GM12872 (cell line): ENCODE data around the gene MSRB2.

Experiments used
- CTCF ChIP-seq: IDR thresholded peaks from 3 replicates; pipeline ENCODE4 v1.5.1; 2011; ENCODE audit warnings: low read depth, mild to moderate bottlenecking, low read length, moderate library complexity; ENCODE audit not compliant: insufficient read depth

Gene MSRB2

DNA sequence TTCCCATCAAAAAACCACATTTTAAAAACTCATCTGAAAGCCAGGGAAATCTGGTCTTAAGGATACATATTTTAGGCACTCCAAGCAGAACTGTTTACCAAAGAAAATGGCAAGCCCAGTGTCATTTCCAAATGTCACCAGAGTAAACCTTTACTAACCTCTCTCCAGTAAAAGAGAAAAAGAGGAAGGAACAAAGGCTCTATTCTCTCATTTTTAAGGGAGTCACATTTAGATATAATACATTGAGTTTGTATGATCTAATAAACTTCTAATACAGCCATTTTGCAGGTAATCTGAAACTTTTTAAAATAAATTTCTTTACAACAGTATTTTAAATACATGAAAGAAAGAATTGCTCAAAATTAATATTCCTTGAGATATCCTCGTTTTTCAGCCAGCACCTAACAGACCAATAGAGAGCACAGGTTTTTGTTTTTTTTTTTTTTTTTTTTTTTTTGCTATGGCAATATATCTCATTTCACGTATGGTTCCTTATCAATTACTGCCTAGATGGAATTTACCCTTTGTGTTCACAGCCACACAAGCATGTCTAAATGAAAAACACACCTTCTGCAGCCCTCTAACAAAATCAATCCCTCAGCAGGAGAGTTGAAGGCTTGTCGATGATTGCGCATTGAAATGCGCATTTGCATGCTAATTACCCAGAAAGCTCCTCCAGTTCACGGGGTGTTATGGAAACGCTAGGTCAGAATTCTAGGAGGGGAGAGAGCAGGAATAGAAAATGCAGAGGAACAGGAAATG, 39.8 kb upstream of the MSRB2 start:
- TF ChIP-seq CTCF, result no peak

- TF ChIP-seq CTCF, result no peak
Measured at GRCh38 chr10:23056186-23056579, 39.2 kb upstream of the MSRB2 start.

GRCh38 chr10:23058366-23058765, 37.0 kb upstream of the MSRB2 start:
- TF ChIP-seq CTCF, result no peak

GRCh38 chr10:23060918-23061317, 34.5 kb upstream of the MSRB2 start:
- no peak for TF ChIP-seq CTCF

GRCh38 chr10:23063045-23063972, 32.1 kb upstream of the MSRB2 start:
- no peak for TF ChIP-seq CTCF

DNA sequence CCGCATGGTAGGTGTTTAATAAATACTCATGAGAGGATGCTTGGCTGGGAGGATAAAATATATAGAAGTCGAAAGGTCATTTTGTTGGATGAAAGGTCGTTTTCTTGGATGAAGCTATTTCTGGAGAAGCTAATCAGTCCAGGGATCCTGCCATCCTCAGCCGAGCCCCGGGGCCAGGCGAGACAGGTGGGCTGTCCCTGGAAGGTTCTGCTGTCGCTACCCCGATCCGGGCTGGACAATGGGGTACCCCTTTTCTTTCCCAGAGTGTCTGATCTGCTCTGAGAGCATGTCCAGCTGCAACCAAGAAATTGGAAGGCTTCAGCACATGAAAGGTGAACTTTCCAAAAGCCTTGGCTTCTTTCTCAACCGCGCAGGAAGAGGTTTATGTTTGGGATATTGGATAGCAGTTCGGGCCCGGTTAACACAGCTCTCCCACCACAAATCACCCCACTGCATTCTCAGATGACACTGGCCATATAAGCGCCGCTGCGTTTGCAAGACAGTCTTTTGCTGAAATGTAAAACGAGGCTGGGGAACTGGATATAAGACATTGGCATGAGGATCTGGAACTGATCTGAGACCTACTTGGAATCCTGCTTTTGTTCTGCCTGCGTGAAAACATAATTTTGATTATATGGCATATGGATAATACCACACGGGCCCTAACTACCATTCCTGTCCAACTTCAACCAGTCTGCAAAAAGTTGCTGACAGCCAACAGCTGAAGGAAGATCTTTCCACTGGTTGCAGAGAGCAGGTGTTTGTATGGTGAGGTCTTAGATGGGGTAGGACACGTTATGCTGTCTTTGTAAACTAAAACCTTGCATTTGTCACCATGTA, 31.2 kb upstream of the MSRB2 start:
- no peak for TF ChIP-seq CTCF
